Activated CD8-positive, alpha-beta T cell treated with anti-CD3 and anti-CD28 coated beads for 36 hours (primary cell): ENCODE measurements around the gene TOM1L2. TPM values are rescaled to one million over a fixed set of nuclear protein-coding genes. Genes with fewer than 3 reads are reported as not detected.

Source experiments
- ATAC-seq: fragments of 200-7000 bp; cut with Tn5 transposase; one replicate; pipeline ENCODE4 v1.10.0; 2021; ENCODE audit warnings: mild to moderate bottlenecking, moderate library complexity
- CTCF ChIA-PET: fragments of 350-600 bp; sonication (Branson Sonifier 250); formaldehyde crosslinking; loops from one replicate; lab custom pipeline; 2021; ENCODE audit warnings: antibody characterized with exemption; lab: Charles Lee
- POLR2A ChIA-PET: fragments of 350-600 bp; sonication (Branson Sonifier 250); formaldehyde crosslinking; loops from one replicate; lab custom pipeline; 2021; ENCODE audit warnings: antibody characterized with exemption; lab: Charles Lee
- DNase-seq: peaks from one replicate; pipeline ENCODE4 v3.0.0-alpha.2; 2020
- H3K27ac Mint-ChIP-seq: one replicate; pipeline ENCODE4 v1.8.0; 2021; ENCODE audit warnings: mild to moderate bottlenecking, mixed read lengths
- H3K27me3 Mint-ChIP-seq: one replicate; pipeline ENCODE4 v1.8.0; 2021; ENCODE audit warnings: mixed read lengths
- H3K36me3 Mint-ChIP-seq: one replicate; pipeline ENCODE4 v1.8.0; 2021; ENCODE audit warnings: low read depth, mixed read lengths
- H3K4me1 Mint-ChIP-seq: one replicate; pipeline ENCODE4 v1.8.0; 2021; ENCODE audit warnings: low read depth, mixed read lengths
- H3K4me3 Mint-ChIP-seq: one replicate; pipeline ENCODE4 v1.8.0; 2021; ENCODE audit warnings: mild to moderate bottlenecking, moderate library complexity, mixed read lengths
- H3K9me3 Mint-ChIP-seq: one replicate; pipeline ENCODE4 v1.8.0; 2021; ENCODE audit warnings: mixed read lengths
- intact Hi-C: fragments of 100-400 bp; cut with micrococcal nuclease; formaldehyde crosslinking; loops from one replicate; pipeline ENCODE4 v1.10.0; 2022
- total RNA-seq, 2 experiments: library from RNA; stranded (reverse); gene quantifications; one replicate each; pipeline ENCODE4 v1.2.3, GENCODE V29; 2021
- TF ChIP-seq, protein P1 (sequence below): fragments of 200-600 bp; IDR thresholded peaks from one replicate; pipeline ENCODE4 v1.8.0; 2022; ENCODE audit warnings: antibody characterized with exemption, mild to moderate bottlenecking

TOM1L2 gene
- total RNA-seq, 2 experiments from 2014 or later: 10.3 to 10.8 TPM

DNA sequence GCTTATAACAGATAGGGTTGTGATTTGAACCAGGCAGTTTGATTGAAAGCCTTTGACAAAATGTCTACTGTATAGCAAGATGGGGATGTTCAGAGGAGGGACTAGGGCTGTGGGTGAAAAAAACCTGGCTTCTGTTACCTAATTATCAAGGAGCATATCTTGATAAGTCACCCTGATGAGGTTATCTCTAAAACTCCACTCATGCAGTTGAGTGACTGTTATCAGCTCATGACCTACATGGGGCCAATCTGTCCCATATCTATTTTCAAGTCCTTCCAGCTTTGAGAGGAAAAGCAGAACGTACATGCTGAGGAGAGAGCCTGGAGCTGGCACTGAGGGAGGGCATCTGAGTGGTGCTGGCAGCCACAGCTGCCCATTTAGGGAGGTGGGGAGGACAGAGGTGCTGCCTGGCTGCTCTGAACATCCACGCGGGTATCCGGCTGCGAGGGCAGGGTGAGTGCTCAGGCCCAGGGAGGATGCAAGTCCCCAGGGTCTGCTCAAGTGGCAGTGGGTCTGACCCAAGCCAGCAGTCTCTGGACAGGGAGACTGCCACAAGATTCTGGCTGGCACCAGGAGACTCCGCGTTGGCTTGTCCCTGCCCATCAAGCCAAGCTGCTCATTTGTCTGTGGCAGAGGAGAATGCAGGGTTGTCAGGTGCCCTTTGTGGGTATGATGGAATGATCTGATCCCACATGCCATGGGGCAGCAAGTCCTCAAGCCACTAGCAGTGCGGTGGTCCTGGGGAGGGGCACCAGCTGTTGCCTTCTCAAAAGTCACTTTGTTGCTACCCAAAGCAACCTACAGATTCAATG is 37.6 kb upstream of the TOM1L2 start:
- H3K4me1 Mint-ChIP-seq: peaks cover 6% of the 10 kb centered on the region
- intact Hi-C loops: no loop called here
- ChIA-PET CTCF (interaction anchor here (1.9 to 2.7 kb wide), 2 partner anchors 24 kb away, joined by 4 to 9 read pairs; no protein-coding TSS in a partner anchor), POLR2A (no interaction called here)
- no peaks in the 10 kb centered on the region for H3K9me3 Mint-ChIP-seq
- ATAC-seq: no peak
- DNase-seq: no peak
- no peak overlapping the region for H3K27ac Mint-ChIP-seq
- no peaks in the 10 kb centered on the region for H3K27me3 Mint-ChIP-seq
- TF ChIP-seq, protein P1, sequence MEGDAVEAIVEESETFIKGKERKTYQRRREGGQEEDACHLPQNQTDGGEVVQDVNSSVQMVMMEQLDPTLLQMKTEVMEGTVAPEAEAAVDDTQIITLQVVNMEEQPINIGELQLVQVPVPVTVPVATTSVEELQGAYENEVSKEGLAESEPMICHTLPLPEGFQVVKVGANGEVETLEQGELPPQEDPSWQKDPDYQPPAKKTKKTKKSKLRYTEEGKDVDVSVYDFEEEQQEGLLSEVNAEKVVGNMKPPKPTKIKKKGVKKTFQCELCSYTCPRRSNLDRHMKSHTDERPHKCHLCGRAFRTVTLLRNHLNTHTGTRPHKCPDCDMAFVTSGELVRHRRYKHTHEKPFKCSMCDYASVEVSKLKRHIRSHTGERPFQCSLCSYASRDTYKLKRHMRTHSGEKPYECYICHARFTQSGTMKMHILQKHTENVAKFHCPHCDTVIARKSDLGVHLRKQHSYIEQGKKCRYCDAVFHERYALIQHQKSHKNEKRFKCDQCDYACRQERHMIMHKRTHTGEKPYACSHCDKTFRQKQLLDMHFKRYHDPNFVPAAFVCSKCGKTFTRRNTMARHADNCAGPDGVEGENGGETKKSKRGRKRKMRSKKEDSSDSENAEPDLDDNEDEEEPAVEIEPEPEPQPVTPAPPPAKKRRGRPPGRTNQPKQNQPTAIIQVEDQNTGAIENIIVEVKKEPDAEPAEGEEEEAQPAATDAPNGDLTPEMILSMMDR: no peak
- H3K4me3 Mint-ChIP-seq: no peak overlapping the region
- H3K36me3 Mint-ChIP-seq: peaks cover 4% of the 10 kb centered on the region

DNA sequence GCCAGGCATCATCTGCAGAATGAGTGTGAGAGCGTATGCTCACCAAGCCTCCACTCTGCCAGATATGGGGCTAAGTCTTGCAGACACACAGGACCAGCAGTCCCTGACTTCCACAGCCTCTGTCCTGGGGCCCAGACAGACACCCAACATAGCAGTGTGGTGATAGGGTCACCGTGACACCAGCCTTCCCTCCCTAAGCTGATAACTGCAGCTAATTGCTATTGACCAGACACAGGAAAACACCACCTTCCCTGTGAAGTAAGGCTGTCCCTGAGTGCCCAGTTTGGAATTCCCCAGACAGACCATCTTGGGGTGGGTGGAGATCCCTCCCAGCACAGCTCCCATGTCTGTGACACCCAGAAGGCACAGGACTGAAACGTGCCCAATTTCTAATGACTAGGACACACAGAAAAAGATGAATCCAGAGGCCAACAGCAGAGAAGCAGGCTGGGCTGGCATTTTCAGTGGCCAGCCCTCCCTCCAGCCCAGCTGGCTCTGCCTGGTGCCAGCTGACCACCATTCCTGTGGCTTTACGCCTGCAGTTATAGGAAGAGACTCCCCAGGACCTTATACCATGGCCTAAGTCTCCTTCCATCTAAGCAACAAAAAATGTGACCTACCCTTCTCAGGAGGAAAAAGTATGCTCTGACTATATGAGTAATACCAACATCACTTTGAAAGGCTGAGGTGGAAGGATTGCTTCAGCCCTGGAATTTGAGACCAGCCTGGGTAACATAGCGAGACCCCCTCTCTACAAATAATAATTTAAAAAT is 36.5 kb upstream of the TOM1L2 start:
- H3K27ac Mint-ChIP-seq: no peak overlapping the region
- TF ChIP-seq, protein P1: no peak
- intact Hi-C loops: no loop called here
- CTCF ChIA-PET: interaction anchor here (1.9 to 2.7 kb wide), 2 partner anchors 23 to 25 kb away, joined by 4 to 9 read pairs; no protein-coding TSS in a partner anchor
- H3K36me3 Mint-ChIP-seq: peaks cover 4% of the 10 kb centered on the region
- ATAC-seq (no peak), DNase-seq (no peak)
- no peaks in the 10 kb centered on the region for H3K4me1 Mint-ChIP-seq
- H3K9me3 Mint-ChIP-seq: no peaks in the 10 kb centered on the region
- no peaks in the 10 kb centered on the region for H3K27me3 Mint-ChIP-seq
- no peak overlapping the region for H3K4me3 Mint-ChIP-seq
- POLR2A ChIA-PET: no interaction called here

DNA sequence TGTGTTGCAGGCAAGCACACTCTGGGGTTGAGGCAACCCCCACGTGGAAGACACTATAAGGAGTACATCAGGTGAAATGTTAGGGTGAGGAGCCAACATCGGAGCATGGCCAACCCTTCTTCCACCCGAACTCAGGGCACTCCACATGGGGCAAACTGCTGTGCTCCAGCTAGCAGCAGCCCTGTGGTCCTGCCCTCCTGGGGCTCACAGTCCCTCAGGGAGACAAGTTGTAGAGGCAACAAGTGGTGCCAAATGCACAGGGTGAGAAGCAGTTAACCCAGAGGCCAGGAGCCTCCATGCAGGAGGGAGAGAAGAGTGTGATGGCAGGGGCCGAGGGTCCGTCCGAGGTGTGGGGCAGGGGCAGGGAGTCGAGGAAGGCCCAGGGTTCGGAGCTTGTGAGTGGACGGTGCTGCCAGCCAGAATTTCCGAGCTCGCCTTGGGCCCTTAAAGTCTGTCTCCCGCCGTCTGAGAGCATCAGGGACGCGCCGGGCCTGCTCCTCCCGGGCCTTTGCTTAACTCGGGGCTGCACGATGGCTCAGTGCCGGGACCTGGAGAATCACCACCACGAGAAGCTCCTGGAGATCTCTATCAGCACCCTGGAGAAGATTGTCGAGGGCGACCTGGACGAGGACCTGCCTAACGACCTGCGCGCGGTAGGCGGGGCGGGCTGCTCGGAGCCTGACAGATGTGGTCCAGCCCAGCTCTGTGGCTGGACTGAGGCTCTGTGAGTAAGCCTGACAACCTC is 34.5 kb upstream of the TOM1L2 start:
- ATAC-seq (no peak), DNase-seq (no peak)
- ChIA-PET POLR2A (interaction anchor here (1.1 kb wide), 1 partner anchor 81 kb away, joined by 3 read pairs; no protein-coding TSS in a partner anchor), CTCF (interaction anchor here (1.4 kb wide), 1 partner anchor 12 kb away, joined by 3 read pairs; no protein-coding TSS in a partner anchor)
- intact Hi-C loops: no loop called here
- no peaks in the 10 kb centered on the region for H3K9me3 Mint-ChIP-seq
- H3K4me3 Mint-ChIP-seq: no peak overlapping the region
- H3K27me3 Mint-ChIP-seq: no peaks in the 10 kb centered on the region
- no peaks in the 10 kb centered on the region for H3K4me1 Mint-ChIP-seq
- peaks cover 2% of the 10 kb centered on the region for H3K36me3 Mint-ChIP-seq
- no peak overlapping the region for H3K27ac Mint-ChIP-seq
- TF ChIP-seq, protein P1: no peak

DNA sequence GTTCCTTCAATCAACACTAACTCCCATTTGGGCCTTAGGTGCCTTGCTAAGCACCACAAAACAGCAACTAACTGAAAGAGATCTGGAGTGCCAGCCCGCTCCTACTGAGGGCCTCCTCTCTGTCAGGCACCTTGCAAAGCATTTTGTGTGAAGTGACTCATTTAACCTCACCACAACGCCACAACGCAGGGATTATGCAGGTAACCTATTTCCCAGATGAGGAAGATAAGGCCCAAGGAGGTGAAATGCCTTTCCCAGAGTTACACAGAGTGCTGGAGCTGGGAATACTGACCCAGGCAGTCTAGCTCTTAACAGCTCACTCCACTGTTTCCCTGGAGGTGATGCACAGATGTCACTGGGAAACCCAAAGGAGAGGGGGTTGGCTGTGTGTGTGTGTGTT is 33.3 kb upstream of the TOM1L2 start:
- no peak for DNase-seq
- CTCF ChIA-PET: interaction anchor here (1.5 kb wide), 1 partner anchor 9 kb away, joined by 3 read pairs; no protein-coding TSS in a partner anchor
- no peak for ATAC-seq
- POLR2A ChIA-PET: no interaction called here
- Mint-ChIP-seq H3K27ac (no peak overlapping the region), H3K27me3 (no peaks in the 10 kb centered on the region), H3K36me3 (peaks cover 2% of the 10 kb centered on the region), H3K4me1 (no peaks in the 10 kb centered on the region), H3K4me3 (no peak overlapping the region), H3K9me3 (no peaks in the 10 kb centered on the region)
- TF ChIP-seq, protein P1: no peak
- intact Hi-C loops: no loop called here
